ENCODE data around the gene SCN4A. TPM values are rescaled to one million over a fixed set of nuclear protein-coding genes. Genes with fewer than 3 reads are reported as not detected.

SCN4A gene
- polyA plus RNA-seq, 2 donors = 0.01 to 0.08 TPM

- Histone ChIP-seq H3K4me3 (ENCODE audit: low read depth in 1 of 2, low read length in 2 of 2) (no peak overlapping the region), H3K27me3 (ENCODE audit: control insufficient read depth in 1 of 2, insufficient read depth in 2 of 2, low read length in 2 of 2) (no peaks in the 10 kb centered on the region), H3K27ac (ENCODE audit: low read depth in 2 of 2, low read length in 1 of 2) (no peak overlapping the region), H3K36me3 (ENCODE audit: control insufficient read depth in 2 of 2, insufficient read depth in 2 of 2, low read length in 1 of 2) (no peaks in the 10 kb centered on the region), H3K4me1 (ENCODE audit: control insufficient read depth in 2 of 2, insufficient read depth in 2 of 2, low read length in 1 of 2) (peaks cover 0 to 11% of the 10 kb centered on the region in 2 donors), H3K9me3 (ENCODE audit: control insufficient read depth in 2 of 2, insufficient read depth in 1 of 2, low read depth in 1 of 2, low read length in 1 of 2) (peaks cover 0 to 2% of the 10 kb centered on the region in 2 donors)
- 90 to 91% methylated on average over 22 of the region's 22 CpGs for WGBS, 2 donors
Observed at GRCh38 chr17:64002658-64003525, 30.2 kb upstream of the SCN4A start.

- Histone ChIP-seq H3K27ac (ENCODE audit: low read depth in 2 of 2, low read length in 1 of 2) (no peak overlapping the region), H3K27me3 (ENCODE audit: control insufficient read depth in 1 of 2, insufficient read depth in 2 of 2, low read length in 2 of 2) (peaks cover 0 to 3% of the 10 kb centered on the region in 2 donors), H3K4me3 (ENCODE audit: low read depth in 1 of 2, low read length in 2 of 2) (no peak overlapping the region), H3K4me1 (ENCODE audit: control insufficient read depth in 2 of 2, insufficient read depth in 2 of 2, low read length in 1 of 2) (peaks cover 0 to 16% of the 10 kb centered on the region in 2 donors), H3K36me3 (ENCODE audit: control insufficient read depth in 2 of 2, insufficient read depth in 2 of 2, low read length in 1 of 2) (no peaks in the 10 kb centered on the region), H3K9me3 (ENCODE audit: control insufficient read depth in 2 of 2, insufficient read depth in 1 of 2, low read depth in 1 of 2, low read length in 1 of 2) (peaks cover 0 to 2% of the 10 kb centered on the region in 2 donors)
- WGBS, 2 donors = 80% methylated on average over 14 of the region's 14 CpGs
Observed at GRCh38 chr17:64001763-64002529, 29.2 kb upstream of the SCN4A start.

GRCh38 chr17:64001091-64001579, 28.4 kb upstream of the SCN4A start:
- no peak overlapping the region for H3K4me3 ChIP-seq (ENCODE audit: low read depth in 1 of 2, low read length in 2 of 2)
- H3K36me3 ChIP-seq (ENCODE audit: control insufficient read depth in 2 of 2, insufficient read depth in 2 of 2, low read length in 1 of 2) = no peaks in the 10 kb centered on the region
- peaks cover 0 to 16% of the 10 kb centered on the region in 2 donors for H3K4me1 ChIP-seq (ENCODE audit: control insufficient read depth in 2 of 2, insufficient read depth in 2 of 2, low read length in 1 of 2)
- 75 to 89% methylated on average over 7 of the region's 7 CpGs for WGBS, 2 donors
- no peak overlapping the region for H3K27ac ChIP-seq (ENCODE audit: low read depth in 2 of 2, low read length in 1 of 2)
- H3K9me3 ChIP-seq (ENCODE audit: control insufficient read depth in 2 of 2, insufficient read depth in 1 of 2, low read depth in 1 of 2, low read length in 1 of 2) = peaks cover 0 to 2% of the 10 kb centered on the region in 2 donors
- peaks cover 0 to 3% of the 10 kb centered on the region in 2 donors for H3K27me3 ChIP-seq (ENCODE audit: control insufficient read depth in 1 of 2, insufficient read depth in 2 of 2, low read length in 2 of 2)

GRCh38 chr17:63999680-64000531, 27.2 kb upstream of the SCN4A start:
- H3K9me3 ChIP-seq (ENCODE audit: control insufficient read depth in 2 of 2, insufficient read depth in 1 of 2, low read depth in 1 of 2, low read length in 1 of 2) = peaks cover 0 to 2% of the 10 kb centered on the region in 2 donors
- 82 to 83% methylated on average over 25 of the region's 25 CpGs for WGBS, 2 donors

GRCh38 chr17:63998721-63999679, 26.3 kb upstream of the SCN4A start:
- Histone ChIP-seq H3K27me3 (ENCODE audit: control insufficient read depth in 1 of 2, insufficient read depth in 2 of 2, low read length in 2 of 2) (peaks cover 0 to 3% of the 10 kb centered on the region in 2 donors), H3K36me3 (ENCODE audit: control insufficient read depth in 2 of 2, insufficient read depth in 2 of 2, low read length in 1 of 2) (no peaks in the 10 kb centered on the region), H3K9me3 (ENCODE audit: control insufficient read depth in 2 of 2, insufficient read depth in 1 of 2, low read depth in 1 of 2, low read length in 1 of 2) (peaks cover 0 to 2% of the 10 kb centered on the region in 2 donors), H3K4me1 (ENCODE audit: control insufficient read depth in 2 of 2, insufficient read depth in 2 of 2, low read length in 1 of 2) (peaks cover 0 to 16% of the 10 kb centered on the region in 2 donors), H3K4me3 (ENCODE audit: low read depth in 1 of 2, low read length in 2 of 2) (peak overlapping the region; percentile 40 to 41), H3K27ac (ENCODE audit: low read depth in 2 of 2, low read length in 1 of 2) (no peak overlapping the region)
- WGBS, 2 donors = 18 to 20% methylated on average over 30 to 33 of the region's 33 CpGs

More at GRCh38 chr17:63999680-64000531, 27.2 kb upstream of the SCN4A start:
- no peak overlapping the region for H3K27ac ChIP-seq (ENCODE audit: low read depth in 2 of 2, low read length in 1 of 2)
- H3K36me3 ChIP-seq (ENCODE audit: control insufficient read depth in 2 of 2, insufficient read depth in 2 of 2, low read length in 1 of 2) = no peaks in the 10 kb centered on the region
- peaks cover 0 to 16% of the 10 kb centered on the region in 2 donors for H3K4me1 ChIP-seq (ENCODE audit: control insufficient read depth in 2 of 2, insufficient read depth in 2 of 2, low read length in 1 of 2)
- H3K27me3 ChIP-seq (ENCODE audit: control insufficient read depth in 1 of 2, insufficient read depth in 2 of 2, low read length in 2 of 2) = peaks cover 0 to 3% of the 10 kb centered on the region in 2 donors
- no peak overlapping the region for H3K4me3 ChIP-seq (ENCODE audit: low read depth in 1 of 2, low read length in 2 of 2)

GRCh38 chr17:63998050-63998720, 25.5 kb upstream of the SCN4A start, which contains the start of gene PRR29:
TSS of gene PRR29 (plus strand) at chr17:63998351. CDS start at chr17:63998365, 14 bp downstream.
- 1 to 2% methylated on average over 32 to 43 of the region's 43 CpGs for WGBS, 2 donors
- no peaks in the 10 kb centered on the region for H3K36me3 ChIP-seq (ENCODE audit: control insufficient read depth in 2 of 2, insufficient read depth in 2 of 2, low read length in 1 of 2)
- peaks cover 0 to 3% of the 10 kb centered on the region in 2 donors for H3K27me3 ChIP-seq (ENCODE audit: control insufficient read depth in 1 of 2, insufficient read depth in 2 of 2, low read length in 2 of 2)
- peaks cover 0 to 2% of the 10 kb centered on the region in 2 donors for H3K9me3 ChIP-seq (ENCODE audit: control insufficient read depth in 2 of 2, insufficient read depth in 1 of 2, low read depth in 1 of 2, low read length in 1 of 2)
- no peak within 1 kb of the TSS for H3K27ac ChIP-seq (ENCODE audit: low read depth in 2 of 2, low read length in 1 of 2)
- peak within 1 kb of the TSS; percentile 40 to 41 for H3K4me3 ChIP-seq (ENCODE audit: low read depth in 1 of 2, low read length in 2 of 2)
- peaks cover 3 to 18% of the 10 kb centered on the region in 2 donors for H3K4me1 ChIP-seq (ENCODE audit: control insufficient read depth in 2 of 2, insufficient read depth in 2 of 2, low read length in 1 of 2)

GRCh38 chr17:63997341-63998048, 24.8 kb upstream of the SCN4A start:
- Histone ChIP-seq H3K4me1 (ENCODE audit: control insufficient read depth in 2 of 2, insufficient read depth in 2 of 2, low read length in 1 of 2) (peaks cover 3 to 18% of the 10 kb centered on the region in 2 donors), H3K27me3 (ENCODE audit: control insufficient read depth in 1 of 2, insufficient read depth in 2 of 2, low read length in 2 of 2) (peaks cover 0 to 3% of the 10 kb centered on the region in 2 donors), H3K27ac (ENCODE audit: low read depth in 2 of 2, low read length in 1 of 2) (no peak overlapping the region), H3K36me3 (ENCODE audit: control insufficient read depth in 2 of 2, insufficient read depth in 2 of 2, low read length in 1 of 2) (no peaks in the 10 kb centered on the region), H3K9me3 (ENCODE audit: control insufficient read depth in 2 of 2, insufficient read depth in 1 of 2, low read depth in 1 of 2, low read length in 1 of 2) (peaks cover 0 to 2% of the 10 kb centered on the region in 2 donors), H3K4me3 (ENCODE audit: low read depth in 1 of 2, low read length in 2 of 2) (peak overlapping the region in 1 of 2 donors; percentile 40)
- WGBS, 2 donors = 19 to 21% methylated on average over 19 of the region's 19 CpGs

All from esophagus (tissue), 2 donors.